ENCODE data around the gene POLN. TPM values are rescaled to one million over a fixed set of nuclear protein-coding genes. Genes with fewer than 3 reads are reported as not detected.

Gene POLN
- total RNA-seq, 1 experiment from 2014 or later: 0.26 TPM

GRCh38 chr4:2250357-2251072, 8.6 kb upstream of the POLN start:
- no peaks in the 10 kb centered on the region for H3K27me3 ChIP-seq (ENCODE audit: low read length)
- ChIA-PET POLR2A (ENCODE audit: unreplicated experiment) (no interaction called here), CTCF (no interaction called here)
- H2AFZ ChIP-seq (ENCODE audit: low read length): no peak overlapping the region
- H3K4me1 ChIP-seq (ENCODE audit: insufficient read depth, low read length): no peaks in the 10 kb centered on the region
- H3K4me3 ChIP-seq (ENCODE audit: low read length): no peak overlapping the region
- H3K36me3 ChIP-seq (ENCODE audit: low read depth, low read length): no peaks in the 10 kb centered on the region
- no peak for DNase-seq
- H4K20me1 ChIP-seq (ENCODE audit: low read length): no peaks in the 10 kb centered on the region
- no peak for ATAC-seq
- no peak overlapping the region for H3K9ac ChIP-seq (ENCODE audit: low read length)
- TF ChIP-seq, protein P1, sequence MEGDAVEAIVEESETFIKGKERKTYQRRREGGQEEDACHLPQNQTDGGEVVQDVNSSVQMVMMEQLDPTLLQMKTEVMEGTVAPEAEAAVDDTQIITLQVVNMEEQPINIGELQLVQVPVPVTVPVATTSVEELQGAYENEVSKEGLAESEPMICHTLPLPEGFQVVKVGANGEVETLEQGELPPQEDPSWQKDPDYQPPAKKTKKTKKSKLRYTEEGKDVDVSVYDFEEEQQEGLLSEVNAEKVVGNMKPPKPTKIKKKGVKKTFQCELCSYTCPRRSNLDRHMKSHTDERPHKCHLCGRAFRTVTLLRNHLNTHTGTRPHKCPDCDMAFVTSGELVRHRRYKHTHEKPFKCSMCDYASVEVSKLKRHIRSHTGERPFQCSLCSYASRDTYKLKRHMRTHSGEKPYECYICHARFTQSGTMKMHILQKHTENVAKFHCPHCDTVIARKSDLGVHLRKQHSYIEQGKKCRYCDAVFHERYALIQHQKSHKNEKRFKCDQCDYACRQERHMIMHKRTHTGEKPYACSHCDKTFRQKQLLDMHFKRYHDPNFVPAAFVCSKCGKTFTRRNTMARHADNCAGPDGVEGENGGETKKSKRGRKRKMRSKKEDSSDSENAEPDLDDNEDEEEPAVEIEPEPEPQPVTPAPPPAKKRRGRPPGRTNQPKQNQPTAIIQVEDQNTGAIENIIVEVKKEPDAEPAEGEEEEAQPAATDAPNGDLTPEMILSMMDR (conservative IDR thresholded peaks at IDR 0.05; ENCODE audit: low read depth, low read length): no peak
- TF ChIP-seq EZH2phosphoT487 (IDR thresholded peaks at IDR 0.05; ENCODE audit: borderline replicate concordance, low read length) (no peak), EZH2 (IDR thresholded peaks at IDR 0.05; ENCODE audit: low read length, unreplicated experiment) (no peak)
- intact Hi-C loops (cut with micrococcal nuclease): no loop called here
- H3F3A ChIP-seq (ENCODE audit: low read length, unreplicated experiment): no peaks in the 10 kb centered on the region
- no peaks in the 10 kb centered on the region for H3K79me2 ChIP-seq (ENCODE audit: low read length)
- no TSS peak for BruUV-seq (replicated peaks)
- no peaks in the 10 kb centered on the region for H3K9me3 ChIP-seq (ENCODE audit: low read length)
- H3K27ac ChIP-seq (ENCODE audit: low read length): no peak overlapping the region
- H3K9me2 ChIP-seq (replicated peaks; ENCODE audit: low read length): no peaks in the 10 kb centered on the region
- no peak overlapping the region for H3K4me2 ChIP-seq (ENCODE audit: low read length)

DNA sequence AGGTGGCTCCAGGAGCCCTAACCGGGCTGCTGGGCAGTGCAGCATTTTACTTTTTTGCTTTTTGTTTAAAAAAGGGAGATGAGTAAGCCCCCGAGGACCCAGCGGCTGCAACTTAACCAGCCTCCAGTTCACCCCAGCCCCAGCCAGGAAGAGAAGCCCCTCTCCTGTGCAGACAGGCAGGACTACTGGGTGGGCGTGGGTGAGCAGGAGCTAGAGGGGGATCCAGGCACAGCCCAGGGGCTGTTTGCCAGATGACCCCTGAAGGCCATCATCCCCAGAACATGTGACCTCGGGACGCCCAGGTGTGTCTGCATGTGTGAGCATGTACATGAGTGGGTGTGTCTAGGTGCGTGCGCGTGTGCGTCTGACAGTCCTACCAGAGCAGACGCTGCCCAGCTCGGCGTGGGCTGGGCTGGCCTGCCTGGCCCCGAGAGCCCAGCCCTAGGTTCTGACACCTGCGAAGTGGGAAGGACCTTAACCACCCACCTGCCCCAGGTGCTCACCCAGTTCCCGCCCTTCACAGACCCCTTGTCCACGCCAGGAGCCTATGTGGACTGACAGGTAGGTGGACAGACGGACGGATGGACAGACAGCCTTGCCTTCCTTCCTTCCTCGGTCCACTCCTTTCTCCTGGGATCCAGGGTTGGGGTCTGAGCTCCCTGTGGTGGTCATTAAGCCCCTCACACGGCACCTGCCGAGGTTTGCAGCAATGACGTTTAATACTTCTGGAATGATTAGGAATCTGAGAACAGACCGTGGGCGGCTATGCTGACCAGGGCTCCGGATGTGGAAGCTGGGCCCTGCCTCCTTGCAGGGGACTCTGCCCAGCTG, 7.8 kb upstream of the POLN start:
- H3K9ac ChIP-seq (ENCODE audit: low read length): no peak overlapping the region
- H4K20me1 ChIP-seq (ENCODE audit: low read length): no peaks in the 10 kb centered on the region
- ChIA-PET CTCF (no interaction called here), POLR2A (ENCODE audit: unreplicated experiment) (no interaction called here)
- intact Hi-C loops (cut with micrococcal nuclease): no loop called here
- H3K36me3 ChIP-seq (ENCODE audit: low read depth, low read length): no peaks in the 10 kb centered on the region
- no peaks in the 10 kb centered on the region for H3K4me1 ChIP-seq (ENCODE audit: insufficient read depth, low read length)
- no peak overlapping the region for H3K4me2 ChIP-seq (ENCODE audit: low read length)
- no peaks in the 10 kb centered on the region for H3F3A ChIP-seq (ENCODE audit: low read length, unreplicated experiment)
- TF ChIP-seq, protein P1 (conservative IDR thresholded peaks at IDR 0.05; ENCODE audit: low read depth, low read length): no peak
- TF ChIP-seq EZH2phosphoT487 (IDR thresholded peaks at IDR 0.05; ENCODE audit: borderline replicate concordance, low read length) (no peak), EZH2 (IDR thresholded peaks at IDR 0.05; ENCODE audit: low read length, unreplicated experiment) (no peak)
- H3K9me3 ChIP-seq (ENCODE audit: low read length): no peaks in the 10 kb centered on the region
- BruUV-seq (replicated peaks): no TSS peak
- no peak overlapping the region for H3K4me3 ChIP-seq (ENCODE audit: low read length)
- no peak for ATAC-seq
- no peak overlapping the region for H3K27ac ChIP-seq (ENCODE audit: low read length)
- DNase-seq: no peak
- H3K9me2 ChIP-seq (replicated peaks; ENCODE audit: low read length): no peaks in the 10 kb centered on the region
- no peaks in the 10 kb centered on the region for H3K79me2 ChIP-seq (ENCODE audit: low read length)
- no peak overlapping the region for H2AFZ ChIP-seq (ENCODE audit: low read length)
- no peaks in the 10 kb centered on the region for H3K27me3 ChIP-seq (ENCODE audit: low read length)

DNA sequence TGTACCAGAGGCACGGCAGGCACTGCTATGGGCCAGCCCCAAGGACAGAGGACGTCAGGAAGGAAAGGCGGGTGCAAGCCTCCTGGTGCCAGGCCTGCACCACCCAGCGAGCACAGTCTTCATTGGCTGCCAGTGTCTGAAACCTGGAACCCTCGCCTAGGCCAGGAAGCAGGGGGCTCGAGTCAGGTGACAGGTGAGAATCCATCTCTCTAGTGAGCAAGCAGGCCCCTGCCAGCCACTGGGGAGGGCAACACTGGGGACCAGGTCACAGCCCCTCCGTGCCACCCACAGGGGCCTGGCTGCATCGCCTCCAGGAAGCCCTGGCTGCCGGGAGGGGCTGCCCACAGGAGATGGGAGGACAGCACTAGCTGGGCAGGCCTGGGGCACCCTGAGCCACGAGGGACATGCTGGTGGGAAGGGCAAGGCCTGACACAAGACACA, 6.9 kb upstream of the POLN start:
- no peaks in the 10 kb centered on the region for H3K36me3 ChIP-seq (ENCODE audit: low read depth, low read length)
- H3K9ac ChIP-seq (ENCODE audit: low read length): no peak overlapping the region
- no peaks in the 10 kb centered on the region for H4K20me1 ChIP-seq (ENCODE audit: low read length)
- BruUV-seq (replicated peaks): no TSS peak
- no peaks in the 10 kb centered on the region for H3K79me2 ChIP-seq (ENCODE audit: low read length)
- H3K4me3 ChIP-seq (ENCODE audit: low read length): no peak overlapping the region
- no peak overlapping the region for H3K27ac ChIP-seq (ENCODE audit: low read length)
- ATAC-seq (no peak), DNase-seq (no peak)
- intact Hi-C loops (cut with micrococcal nuclease): no loop called here
- no peak overlapping the region for H2AFZ ChIP-seq (ENCODE audit: low read length)
- no peak overlapping the region for H3K4me2 ChIP-seq (ENCODE audit: low read length)
- H3K4me1 ChIP-seq (ENCODE audit: insufficient read depth, low read length): no peaks in the 10 kb centered on the region
- CTCF ChIA-PET: no interaction called here
- H3K27me3 ChIP-seq (ENCODE audit: low read length): no peaks in the 10 kb centered on the region
- POLR2A ChIA-PET (ENCODE audit: unreplicated experiment): no interaction called here
- H3K9me2 ChIP-seq (replicated peaks; ENCODE audit: low read length): no peaks in the 10 kb centered on the region
- H3F3A ChIP-seq (ENCODE audit: low read length, unreplicated experiment): no peaks in the 10 kb centered on the region
- TF ChIP-seq EZH2 (IDR thresholded peaks at IDR 0.05; ENCODE audit: low read length, unreplicated experiment) (no peak), EZH2phosphoT487 (IDR thresholded peaks at IDR 0.05; ENCODE audit: borderline replicate concordance, low read length) (no peak)
- TF ChIP-seq, protein P1 (conservative IDR thresholded peaks at IDR 0.05; ENCODE audit: low read depth, low read length): no peak
- no peaks in the 10 kb centered on the region for H3K9me3 ChIP-seq (ENCODE audit: low read length)

Data from PC-3 (cell line).